ENCODE results near the gene DNAJC22.

DNAJC22 gene

DNA sequence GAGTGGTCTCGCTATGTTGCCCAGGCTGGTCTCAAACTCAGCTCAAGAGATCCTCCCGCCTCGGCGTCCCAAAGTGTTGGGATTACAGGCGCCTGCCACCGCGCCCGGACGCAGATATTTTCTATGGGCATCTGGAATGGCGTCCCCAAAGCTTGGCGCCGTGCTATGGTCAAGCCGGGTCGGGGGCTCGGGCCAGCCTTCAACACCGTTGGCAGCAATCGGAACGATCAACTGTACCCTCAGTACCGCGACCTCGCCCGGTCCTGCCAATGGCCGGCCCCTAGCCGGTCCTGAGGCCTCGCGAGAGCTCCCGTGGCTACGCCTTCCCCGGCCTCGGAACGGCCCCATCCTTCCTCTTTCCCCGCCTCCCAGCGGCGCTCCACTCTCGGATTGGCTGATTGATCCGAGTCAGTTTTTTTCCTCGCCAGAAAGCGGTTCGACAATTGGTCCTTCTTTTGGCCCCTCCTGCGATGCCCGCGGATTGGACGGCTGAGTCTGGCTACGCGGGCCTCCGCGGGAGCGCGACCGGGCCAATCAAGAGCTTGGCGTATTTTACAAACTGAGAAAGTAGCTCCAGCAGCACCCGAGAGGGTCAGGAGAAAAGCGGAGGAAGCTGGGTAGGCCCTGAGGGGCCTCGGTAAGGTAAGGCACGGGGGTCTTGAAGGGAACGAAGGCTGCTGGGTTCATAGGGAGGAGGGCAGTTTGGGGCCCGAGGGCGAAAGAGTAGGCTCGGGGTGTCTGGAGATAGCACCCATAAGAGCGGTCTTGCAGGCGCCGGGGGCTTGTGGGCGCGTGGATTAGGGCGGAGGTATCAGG lies 23.8 kb upstream of the DNAJC22 start, which contains the start of gene TROAP:
Gene TROAP (plus strand): TSS at position 548 of the 816 bp plus-strand sequence. CDS start 354 bp downstream, outside the sequence.
- Histone ChIP-seq H3K27ac (ENCODE audit: low read depth, low read length) (peak within 1 kb of the TSS; percentile 63), H3K9me2 (replicated peaks; ENCODE audit: insufficient read depth, low read length) (no peaks in the 10 kb centered on the region), H3F3A (ENCODE audit: insufficient read depth) (no peaks in the 10 kb centered on the region; the same call in 1 of the 2 replicates), H2AFZ (ENCODE audit: low read depth, low read length, severe bottlenecking) (peak within 1 kb of the TSS; percentile 82), H3K27me3 (ENCODE audit: low read length) (no peaks in the 10 kb centered on the region), H4K20me1 (ENCODE audit: low read depth, low read length) (no peaks in the 10 kb centered on the region), H3K79me2 (ENCODE audit: insufficient read depth, low read length) (peaks cover 15% of the 10 kb centered on the region), H3K9ac (ENCODE audit: low read length) (peak within 1 kb of the TSS; percentile 88), H3K9me3 (ENCODE audit: insufficient read depth, low read length) (no peaks in the 10 kb centered on the region), H3K4me3 (ENCODE audit: insufficient read depth, low read length, poor library complexity, severe bottlenecking) (peak within 1 kb of the TSS; percentile 96), H3K4me2 (ENCODE audit: low read depth, low read length, poor library complexity, severe bottlenecking) (peak within 1 kb of the TSS; percentile 85), H3K36me3 (ENCODE audit: low read length) (no peaks in the 10 kb centered on the region; the same call in 1 of the 2 replicates)
- TF ChIP-seq, protein P1, sequence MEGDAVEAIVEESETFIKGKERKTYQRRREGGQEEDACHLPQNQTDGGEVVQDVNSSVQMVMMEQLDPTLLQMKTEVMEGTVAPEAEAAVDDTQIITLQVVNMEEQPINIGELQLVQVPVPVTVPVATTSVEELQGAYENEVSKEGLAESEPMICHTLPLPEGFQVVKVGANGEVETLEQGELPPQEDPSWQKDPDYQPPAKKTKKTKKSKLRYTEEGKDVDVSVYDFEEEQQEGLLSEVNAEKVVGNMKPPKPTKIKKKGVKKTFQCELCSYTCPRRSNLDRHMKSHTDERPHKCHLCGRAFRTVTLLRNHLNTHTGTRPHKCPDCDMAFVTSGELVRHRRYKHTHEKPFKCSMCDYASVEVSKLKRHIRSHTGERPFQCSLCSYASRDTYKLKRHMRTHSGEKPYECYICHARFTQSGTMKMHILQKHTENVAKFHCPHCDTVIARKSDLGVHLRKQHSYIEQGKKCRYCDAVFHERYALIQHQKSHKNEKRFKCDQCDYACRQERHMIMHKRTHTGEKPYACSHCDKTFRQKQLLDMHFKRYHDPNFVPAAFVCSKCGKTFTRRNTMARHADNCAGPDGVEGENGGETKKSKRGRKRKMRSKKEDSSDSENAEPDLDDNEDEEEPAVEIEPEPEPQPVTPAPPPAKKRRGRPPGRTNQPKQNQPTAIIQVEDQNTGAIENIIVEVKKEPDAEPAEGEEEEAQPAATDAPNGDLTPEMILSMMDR (IDR thresholded peaks at IDR 0.05; ENCODE audit: insufficient read depth, low read length, poor library complexity, severe bottlenecking), result no peak
- TF ChIP-seq EZH2phosphoT487 (conservative IDR thresholded peaks at IDR 0.05; ENCODE audit: low read length), result no peak

DNA sequence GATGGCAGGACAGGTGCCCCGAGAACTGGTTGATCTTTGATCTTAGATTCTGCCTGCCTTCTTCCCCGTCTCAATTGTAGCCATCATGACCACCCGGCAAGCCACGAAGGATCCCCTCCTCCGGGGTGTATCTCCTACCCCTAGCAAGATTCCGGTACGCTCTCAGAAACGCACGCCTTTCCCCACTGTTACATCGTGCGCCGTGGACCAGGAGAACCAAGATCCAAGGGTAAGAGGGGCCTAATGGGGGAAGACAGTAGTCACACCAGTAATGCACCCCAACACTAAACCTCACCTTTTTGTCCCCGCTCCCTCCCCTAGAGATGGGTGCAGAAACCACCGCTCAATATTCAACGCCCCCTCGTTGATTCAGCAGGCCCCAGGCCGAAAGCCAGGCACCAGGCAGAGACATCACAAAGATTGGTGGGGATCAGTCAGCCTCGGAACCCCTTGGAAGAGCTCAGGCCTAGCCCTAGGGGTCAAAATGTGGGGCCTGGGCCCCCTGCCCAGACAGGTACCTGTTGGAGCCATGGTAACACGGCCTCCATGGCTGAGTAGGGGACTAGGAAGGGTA lies 23.1 kb upstream of the DNAJC22 start:
- H3K36me3 ChIP-seq (ENCODE audit: low read length), result no peaks in the 10 kb centered on the region; the same call in 1 of the 2 replicates
- H3K79me2 ChIP-seq (ENCODE audit: insufficient read depth, low read length), result peaks cover 15% of the 10 kb centered on the region
- H3F3A ChIP-seq (ENCODE audit: insufficient read depth), result no peaks in the 10 kb centered on the region; the same call in 1 of the 2 replicates
- TF ChIP-seq EZH2phosphoT487 (conservative IDR thresholded peaks at IDR 0.05; ENCODE audit: low read length), result no peak
- TF ChIP-seq, protein P1 (IDR thresholded peaks at IDR 0.05; ENCODE audit: insufficient read depth, low read length, poor library complexity, severe bottlenecking), result no peak
- H3K4me2 ChIP-seq (ENCODE audit: low read depth, low read length, poor library complexity, severe bottlenecking), result peak overlapping the region; percentile 85
- peak overlapping the region; percentile 63 for H3K27ac ChIP-seq (ENCODE audit: low read depth, low read length)
- no peaks in the 10 kb centered on the region for H3K9me3 ChIP-seq (ENCODE audit: insufficient read depth, low read length)
- H2AFZ ChIP-seq (ENCODE audit: low read depth, low read length, severe bottlenecking), result peak overlapping the region; percentile 73
- H3K9ac ChIP-seq (ENCODE audit: low read length), result peak overlapping the region; percentile 88
- peak overlapping the region; percentile 96 for H3K4me3 ChIP-seq (ENCODE audit: insufficient read depth, low read length, poor library complexity, severe bottlenecking)
- no peaks in the 10 kb centered on the region for H4K20me1 ChIP-seq (ENCODE audit: low read depth, low read length)
- no peaks in the 10 kb centered on the region for H3K27me3 ChIP-seq (ENCODE audit: low read length)
- H3K9me2 ChIP-seq (replicated peaks; ENCODE audit: insufficient read depth, low read length), result no peaks in the 10 kb centered on the region

DNA sequence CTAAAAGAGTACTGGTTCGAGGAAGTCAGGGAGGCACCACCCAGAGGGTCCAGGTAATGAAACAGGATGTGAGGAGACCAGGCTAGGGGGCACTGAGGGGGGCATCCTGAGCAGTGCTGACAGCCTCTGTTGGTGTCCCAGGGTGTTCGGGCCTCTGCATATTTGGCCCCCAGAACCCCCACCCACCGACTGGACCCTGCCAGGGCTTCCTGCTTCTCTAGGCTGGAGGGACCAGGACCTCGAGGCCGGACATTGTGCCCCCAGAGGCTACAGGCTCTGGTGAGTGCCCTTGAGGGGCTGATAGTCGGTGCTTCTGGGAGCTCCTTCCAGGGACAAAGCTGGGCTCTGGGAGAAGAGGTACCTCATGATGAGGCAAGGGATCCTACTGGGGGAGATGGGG lies 21.1 kb upstream of the DNAJC22 start:
- no peaks in the 10 kb centered on the region for H3K9me3 ChIP-seq (ENCODE audit: insufficient read depth, low read length)
- no peak overlapping the region for H3K9ac ChIP-seq (ENCODE audit: low read length)
- peaks cover 15% of the 10 kb centered on the region for H3K79me2 ChIP-seq (ENCODE audit: insufficient read depth, low read length)
- H3K27me3 ChIP-seq (ENCODE audit: low read length), result no peaks in the 10 kb centered on the region
- H3K4me3 ChIP-seq (ENCODE audit: insufficient read depth, low read length, poor library complexity, severe bottlenecking), result no peak overlapping the region
- no peaks in the 10 kb centered on the region; the same call in 1 of the 2 replicates for H3K36me3 ChIP-seq (ENCODE audit: low read length)
- H4K20me1 ChIP-seq (ENCODE audit: low read depth, low read length), result no peaks in the 10 kb centered on the region
- no peak overlapping the region for H2AFZ ChIP-seq (ENCODE audit: low read depth, low read length, severe bottlenecking)
- no peaks in the 10 kb centered on the region; the same call in 1 of the 2 replicates for H3F3A ChIP-seq (ENCODE audit: insufficient read depth)
- H3K9me2 ChIP-seq (replicated peaks; ENCODE audit: insufficient read depth, low read length), result no peaks in the 10 kb centered on the region
- TF ChIP-seq EZH2phosphoT487 (conservative IDR thresholded peaks at IDR 0.05; ENCODE audit: low read length), result no peak
- TF ChIP-seq, protein P1 (IDR thresholded peaks at IDR 0.05; ENCODE audit: insufficient read depth, low read length, poor library complexity, severe bottlenecking), result no peak
- no peak overlapping the region for H3K4me2 ChIP-seq (ENCODE audit: low read depth, low read length, poor library complexity, severe bottlenecking)
- H3K27ac ChIP-seq (ENCODE audit: low read depth, low read length), result no peak overlapping the region
